ENCODE data around the gene TMEM89.

- TF ChIP-seq CTCF (IDR thresholded peaks at IDR 0.05) (no peak), POLR2A (IDR thresholded peaks at IDR 0.05) (no peak)
Measured at GRCh38 chr3:48637305-48637704, 15.7 kb upstream of the TMEM89 start.

Measured in thyroid gland (tissue), 4 donors.